WTC11 (cell line): ENCODE measurements around the gene PPM1D.

Experiments used
- CTCF ChIP-seq: fragments of 200-600 bp; IDR thresholded peaks from 2 replicates; pipeline ENCODE4 v1.8.0; 2022; ENCODE audit warnings: antibody characterized with exemption
- IRF1 ChIP-seq: sonication (generic); formaldehyde crosslinking; IDR thresholded peaks from 2 replicates; pipeline ENCODE4 v1.8.0; 2023; ENCODE audit warnings: missing genetic modification reagents
- NR2C2 ChIP-seq: sonication (generic); formaldehyde crosslinking; IDR thresholded peaks from 2 replicates; pipeline ENCODE4 v1.8.0; 2022; ENCODE audit warnings: mild to moderate bottlenecking, missing genetic modification reagents

- no peak for TF ChIP-seq CTCF
- TF ChIP-seq IRF1 (CRISPR knock-in tag) = no peak
- TF ChIP-seq NR2C2 (CRISPR knock-in tag) = no peak
These were observed 26.5 kb upstream of the PPM1D start for GRCh38 chr17:60573236-60574051.
